Brain microvascular endothelial cell (primary cell): ENCODE results near the gene PARD3.

ENCODE experiments used
- DNase-seq: peaks from one replicate; pipeline ENCODE4 v3.0.0-alpha.2; 2020
- H3K27ac ChIP-seq: fragments of 250-450 bp; sonication (Bioruptor Pico); 2 replicates; pipeline ENCODE4 v1.5.1; 2020; ENCODE audit warnings: mild to moderate bottlenecking, moderate library complexity
- H3K27me3 ChIP-seq: fragments of 250-450 bp; sonication (Bioruptor Pico); replicated peaks from 2 replicates; pipeline ENCODE4 v1.5.1; 2020; ENCODE audit warnings: mild to moderate bottlenecking
- H3K36me3 ChIP-seq: fragments of 250-450 bp; sonication (Bioruptor Pico); replicated peaks from 2 replicates; pipeline ENCODE4 v1.5.1; 2020; ENCODE audit warnings: mild to moderate bottlenecking
- H3K4me3 ChIP-seq: 2 replicates; pipeline ENCODE4 v1.5.1; 2011; ENCODE audit warnings: low read depth, mild to moderate bottlenecking, control low read depth, low read length, moderate library complexity
- CTCF ChIP-seq: IDR thresholded peaks from 2 replicates; pipeline ENCODE4 v1.5.1; 2011; ENCODE audit warnings: low read depth, mild to moderate bottlenecking, moderate library complexity, low read length, control low read depth, inconsistent platforms; ENCODE audit errors: missing control alignments
- in situ Hi-C: cut with HindIII; loops from 2 replicates; pipeline ENCODE4 v1.10.0; 2017; ENCODE audit warnings: low sequenced_read_pairs, low pct_ligation_motif_present

Gene PARD3

GRCh38 chr10:34406463-34407323, 408.4 kb downstream of the PARD3 start:
- no peaks in the 10 kb centered on the region for H3K36me3 ChIP-seq
- H3K4me3 ChIP-seq, result no peak overlapping the region
- H3K27me3 ChIP-seq, result no peaks in the 10 kb centered on the region
- H3K27ac ChIP-seq, result peak overlapping the region; percentile 30
- no peak for DNase-seq
- no peak for TF ChIP-seq CTCF
- in situ Hi-C loops, result no loop called here

- H3K27ac ChIP-seq, result peak overlapping the region; percentile 30
- no peak overlapping the region for H3K4me3 ChIP-seq
- no peak for TF ChIP-seq CTCF
- no peaks in the 10 kb centered on the region for H3K27me3 ChIP-seq
- in situ Hi-C loops, result no loop called here
- no peaks in the 10 kb centered on the region for H3K36me3 ChIP-seq
- DNase-seq, result no peak
Measured at GRCh38 chr10:34405611-34406462, 409.3 kb downstream of the PARD3 start.

- no peak for DNase-seq
- H3K27me3 ChIP-seq, result no peaks in the 10 kb centered on the region
- no peak for TF ChIP-seq CTCF
- H3K4me3 ChIP-seq, result no peak overlapping the region
- in situ Hi-C loops, result no loop called here
- no peak overlapping the region for H3K27ac ChIP-seq
- H3K36me3 ChIP-seq, result no peaks in the 10 kb centered on the region
Measured at GRCh38 chr10:34403512-34403911, 411.6 kb downstream of the PARD3 start.

GRCh38 chr10:34400075-34400474, 415.0 kb downstream of the PARD3 start:
- in situ Hi-C loops, result no loop called here
- no peak for TF ChIP-seq CTCF
- Histone ChIP-seq H3K36me3 (no peaks in the 10 kb centered on the region), H3K27ac (no peak overlapping the region), H3K4me3 (no peak overlapping the region), H3K27me3 (no peaks in the 10 kb centered on the region)
- DNase-seq, result no peak

GRCh38 chr10:34399013-34399412, 416.1 kb downstream of the PARD3 start:
- Histone ChIP-seq H3K36me3 (no peaks in the 10 kb centered on the region), H3K27me3 (no peaks in the 10 kb centered on the region), H3K4me3 (no peak overlapping the region), H3K27ac (no peak overlapping the region)
- TF ChIP-seq CTCF, result no peak
- no peak for DNase-seq
- in situ Hi-C loops, result no loop called here
